NCI-H345 (cell line): Measurements from ENCODE around the gene ATG9B.
"Not testable (repeated sequence)": the region's sequence is repeated elsewhere in the genome, so short reads cannot be mapped to it uniquely, and the experiment has no call there.

Experiments
- DNase-seq: peaks from one replicate; lab custom pipeline; 2025; lab: John Stamatoyannopoulos, UW

Gene ATG9B

GRCh38 chr7:151017370-151017952, 6.8 kb downstream of the ATG9B start:
- DNase-seq = no peak

GRCh38 chr7:151016942-151017341, 7.4 kb downstream of the ATG9B start:
- no peak for DNase-seq

DNA sequence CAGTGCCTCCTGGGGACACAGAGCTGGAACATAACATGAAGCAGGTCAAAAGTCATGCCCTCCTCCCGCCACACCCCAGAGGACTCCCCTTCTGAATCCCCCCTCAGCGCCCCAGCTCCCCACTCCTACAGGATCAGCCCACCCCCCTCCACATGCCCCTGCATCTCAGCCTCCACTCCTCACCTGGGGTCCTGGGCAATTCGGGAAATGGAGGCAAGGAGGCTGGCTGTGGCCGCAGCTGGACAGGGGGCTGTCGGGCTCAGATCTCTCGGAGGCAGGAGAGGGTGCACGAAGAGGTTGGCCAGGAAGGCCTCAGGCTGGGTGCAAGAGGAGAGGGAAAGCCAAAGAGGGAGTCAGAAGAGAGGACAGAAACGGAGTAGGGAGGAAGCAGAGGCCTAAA, 7.8 kb downstream of the ATG9B start:
- no peak for DNase-seq

DNA sequence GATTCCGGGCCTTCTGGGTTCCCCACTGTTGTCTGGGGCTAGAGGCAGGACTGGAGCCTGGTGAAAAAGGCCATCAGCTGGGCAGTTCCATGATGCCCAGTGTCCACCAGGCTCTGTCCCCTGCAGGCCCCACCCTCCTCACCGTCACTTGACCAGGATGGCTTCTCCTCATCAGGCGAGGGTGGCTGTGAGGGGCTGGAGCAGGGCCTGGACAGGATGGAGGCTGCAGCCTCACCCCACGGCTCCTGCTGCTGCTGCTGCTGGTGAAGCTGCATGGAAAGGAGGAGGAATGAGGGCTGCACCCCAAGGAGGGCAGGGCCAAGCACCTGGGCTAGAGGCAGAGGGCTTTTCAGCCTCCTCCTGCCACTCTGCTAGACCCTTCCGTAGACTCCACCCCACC, 8.3 kb downstream of the ATG9B start:
- DNase-seq = no peak

DNA sequence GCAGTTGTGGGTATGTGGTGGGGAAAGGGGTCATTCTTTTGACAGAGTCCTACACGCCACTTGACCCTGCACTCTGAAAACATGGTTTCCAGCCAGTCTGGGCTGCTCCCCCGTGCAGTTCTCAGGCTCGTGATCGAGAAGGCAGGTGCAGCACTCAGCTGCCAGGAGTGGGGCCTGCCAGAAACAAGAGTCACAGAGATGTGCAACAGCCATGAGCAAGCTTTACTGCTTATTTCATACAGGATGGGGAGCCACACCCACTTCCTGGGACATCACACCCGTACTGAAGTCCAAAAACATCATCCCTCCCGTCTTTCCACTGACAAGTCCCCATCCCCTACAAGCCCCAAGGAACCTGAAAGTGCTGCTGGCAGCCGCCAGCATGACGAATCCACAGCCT, 9.3 kb downstream of the ATG9B start:
- DNase-seq = no peak

DNA sequence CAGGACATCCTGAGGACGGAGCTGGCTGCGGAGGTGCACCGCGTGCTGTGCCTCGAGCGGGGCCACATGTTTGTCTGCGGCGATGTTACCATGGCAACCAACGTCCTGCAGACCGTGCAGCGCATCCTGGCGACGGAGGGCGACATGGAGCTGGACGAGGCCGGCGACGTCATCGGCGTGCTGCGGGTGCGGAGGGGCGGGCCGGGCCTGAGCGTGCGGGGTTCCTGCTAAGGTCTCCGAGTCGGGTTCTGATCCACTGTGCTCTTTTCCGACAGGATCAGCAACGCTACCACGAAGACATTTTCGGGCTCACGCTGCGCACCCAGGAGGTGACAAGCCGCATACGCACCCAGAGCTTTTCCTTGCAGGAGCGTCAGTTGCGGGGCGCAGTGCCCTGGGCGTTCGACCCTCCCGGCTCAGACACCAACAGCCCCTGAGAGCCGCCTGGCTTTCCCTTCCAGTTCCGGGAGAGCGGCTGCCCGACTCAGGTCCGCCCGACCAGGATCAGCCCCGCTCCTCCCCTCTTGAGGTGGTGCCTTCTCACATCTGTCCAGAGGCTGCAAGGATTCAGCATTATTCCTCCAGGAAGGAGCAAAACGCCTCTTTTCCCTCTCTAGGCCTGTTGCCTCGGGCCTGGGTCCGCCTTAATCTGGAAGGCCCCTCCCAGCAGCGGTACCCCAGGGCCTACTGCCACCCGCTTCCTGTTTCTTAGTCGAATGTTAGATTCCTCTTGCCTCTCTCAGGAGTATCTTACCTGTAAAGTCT, 10.4 kb downstream of the ATG9B start:
- no peak for DNase-seq

- no peak for DNase-seq
Observed at GRCh38 chr7:151013356-151013732, 10.9 kb downstream of the ATG9B start.

- DNase-seq = no peak
Observed at GRCh38 chr7:151012911-151013347, 11.4 kb downstream of the ATG9B start.

DNA sequence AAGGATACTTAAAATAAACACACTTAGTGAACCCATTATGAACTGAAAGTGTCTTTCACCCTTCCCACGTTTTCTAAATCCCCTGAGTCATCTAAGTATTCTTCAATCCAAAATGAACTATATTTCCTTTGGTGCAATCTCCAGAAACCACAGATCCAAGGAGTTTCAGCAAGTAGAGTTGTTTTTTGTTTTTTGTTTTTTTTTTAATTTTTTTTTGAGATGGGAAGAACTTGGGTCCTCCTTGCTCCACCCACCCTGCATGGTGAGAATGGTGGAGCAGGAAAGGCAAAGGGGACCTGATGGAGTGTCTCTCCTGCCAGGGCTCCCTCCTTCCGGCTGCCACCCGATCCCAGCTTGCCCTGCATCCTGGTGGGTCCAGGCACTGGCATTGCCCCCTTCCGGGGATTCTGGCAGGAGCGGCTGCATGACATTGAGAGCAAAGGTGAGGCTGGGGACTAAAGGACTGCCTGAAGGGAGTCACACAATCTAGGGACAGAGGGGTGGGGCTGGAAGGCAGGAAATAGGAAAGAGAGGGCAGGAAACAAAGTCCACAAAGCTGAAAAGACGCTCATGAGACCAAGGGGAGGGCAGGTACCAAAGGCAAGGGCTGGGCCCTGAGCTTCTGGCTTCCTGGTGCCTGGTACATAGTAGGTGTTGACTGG, 12.1 kb downstream of the ATG9B start:
- no peak for DNase-seq

- not testable (repeated sequence) for DNase-seq
Observed at GRCh38 chr7:151011616-151012015, 12.7 kb downstream of the ATG9B start.

GRCh38 chr7:151011097-151011409, 13.2 kb downstream of the ATG9B start:
- no peak for DNase-seq

GRCh38 chr7:151010307-151011096, 13.8 kb downstream of the ATG9B start:
- no peak for DNase-seq

DNA sequence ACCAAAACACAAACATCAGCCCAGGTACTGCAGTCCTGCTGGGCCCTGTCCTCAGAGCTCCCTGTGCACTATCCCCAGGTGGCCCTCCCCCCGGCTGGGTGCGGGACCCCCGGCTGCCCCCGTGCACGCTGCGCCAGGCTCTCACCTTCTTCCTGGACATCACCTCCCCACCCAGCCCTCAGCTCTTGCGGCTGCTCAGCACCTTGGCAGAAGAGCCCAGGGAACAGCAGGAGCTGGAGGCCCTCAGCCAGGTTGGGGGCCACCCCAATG, 14.3 kb downstream of the ATG9B start:
- no peak for DNase-seq

- DNase-seq = no peak
Observed at GRCh38 chr7:151009327-151010036, 14.8 kb downstream of the ATG9B start.

DNA sequence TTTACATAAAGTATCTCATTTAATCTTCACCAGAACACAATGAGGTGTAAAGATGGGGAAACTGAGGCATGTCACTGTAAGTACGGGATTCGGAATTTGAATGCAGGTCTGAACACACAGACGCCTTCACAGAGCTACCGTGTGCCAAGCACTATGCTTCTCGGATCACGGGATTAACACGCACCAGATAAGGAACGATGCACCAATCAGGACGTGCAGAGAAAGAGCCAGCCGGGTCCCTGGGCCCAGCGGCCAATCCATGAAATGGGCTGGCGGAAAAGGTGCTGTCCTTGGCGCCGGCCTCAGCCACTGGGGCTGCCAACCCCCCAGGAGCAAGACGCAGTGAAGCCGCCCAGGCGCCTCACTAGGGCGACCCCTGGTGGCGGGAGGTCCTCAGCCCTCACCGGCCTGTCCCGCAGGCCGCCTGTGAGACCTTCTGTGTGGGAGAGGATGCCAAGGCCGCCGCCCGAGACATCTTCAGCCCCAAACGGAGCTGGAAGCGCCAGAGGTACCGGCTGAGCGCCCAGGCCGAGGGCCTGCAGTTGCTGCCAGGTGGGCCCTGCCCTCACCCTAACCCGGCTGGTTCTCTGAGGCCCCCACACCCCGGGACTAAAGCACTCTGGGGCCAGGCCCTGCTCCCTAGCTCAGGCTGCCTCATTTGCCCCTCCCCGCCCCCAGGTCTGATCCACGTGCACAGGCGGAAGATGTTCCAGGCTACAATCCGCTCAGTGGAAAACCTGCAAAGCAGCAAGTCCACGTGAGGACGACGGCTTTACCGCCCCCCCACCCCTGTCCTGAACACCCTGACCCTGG, 15.6 kb downstream of the ATG9B start:
- no peak for DNase-seq

DNA sequence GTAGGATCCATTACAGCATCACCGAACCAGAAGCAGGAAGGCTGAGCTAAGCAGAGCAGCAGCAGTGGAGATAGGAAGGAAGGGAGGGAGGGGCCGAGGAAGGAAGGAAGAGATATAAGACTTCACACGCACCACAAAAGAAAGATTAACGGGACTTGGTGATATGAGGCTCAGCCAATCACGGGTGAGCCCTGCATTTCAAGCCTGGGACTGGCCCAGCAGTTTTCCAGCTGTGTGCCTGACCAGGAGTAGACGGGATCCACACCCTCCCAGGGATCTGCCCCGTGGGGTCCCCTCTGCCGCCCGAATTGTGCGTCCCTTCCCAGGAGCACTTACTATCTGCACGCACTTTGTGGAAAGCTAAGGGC, 16.2 kb downstream of the ATG9B start:
- DNase-seq = no peak

DNA sequence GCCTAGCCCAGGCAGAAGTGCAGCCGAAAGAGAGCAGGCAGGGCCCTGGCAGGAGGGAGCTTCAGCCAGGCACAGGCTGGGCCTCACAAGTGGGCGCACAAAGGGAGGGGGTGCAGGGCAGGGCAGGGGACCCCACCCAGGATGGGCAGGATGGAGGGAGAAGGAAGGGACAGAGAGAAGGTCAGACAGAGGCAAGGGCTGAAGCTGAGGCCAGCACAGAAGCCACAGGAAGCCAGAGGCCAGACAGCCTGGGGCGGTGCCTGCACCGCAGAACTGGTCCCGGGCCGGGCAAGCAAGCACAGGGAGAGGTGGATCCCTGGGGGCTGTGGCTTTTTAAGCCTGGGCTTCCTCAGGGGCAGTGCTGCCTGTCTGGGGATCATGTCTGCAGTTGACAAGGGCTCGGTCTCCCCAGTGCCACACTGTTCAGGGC, 16.8 kb downstream of the ATG9B start:
- DNase-seq = no peak

GRCh38 chr7:151006590-151007300, 17.5 kb downstream of the ATG9B start:
- no peak for DNase-seq

DNA sequence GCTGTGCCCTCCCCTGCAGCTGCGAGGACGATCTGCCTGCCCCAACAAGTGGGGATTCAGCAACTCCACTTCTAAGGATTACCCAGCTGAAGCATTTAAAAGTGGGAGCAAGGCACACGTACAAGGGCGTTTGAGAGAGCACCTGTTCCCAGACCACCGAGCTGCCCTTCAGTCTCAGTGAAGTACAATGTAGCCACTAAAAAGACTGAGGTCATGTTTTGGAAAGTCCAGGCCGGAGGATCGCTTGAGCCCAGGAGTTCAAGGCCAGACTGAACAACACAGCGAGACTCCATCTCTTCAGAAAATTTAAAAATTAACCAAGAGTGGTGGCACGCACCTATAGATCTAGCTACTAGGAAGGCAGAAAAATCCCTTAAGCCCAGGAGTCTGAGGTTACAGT, 18.7 kb downstream of the ATG9B start:
- DNase-seq = no peak

DNA sequence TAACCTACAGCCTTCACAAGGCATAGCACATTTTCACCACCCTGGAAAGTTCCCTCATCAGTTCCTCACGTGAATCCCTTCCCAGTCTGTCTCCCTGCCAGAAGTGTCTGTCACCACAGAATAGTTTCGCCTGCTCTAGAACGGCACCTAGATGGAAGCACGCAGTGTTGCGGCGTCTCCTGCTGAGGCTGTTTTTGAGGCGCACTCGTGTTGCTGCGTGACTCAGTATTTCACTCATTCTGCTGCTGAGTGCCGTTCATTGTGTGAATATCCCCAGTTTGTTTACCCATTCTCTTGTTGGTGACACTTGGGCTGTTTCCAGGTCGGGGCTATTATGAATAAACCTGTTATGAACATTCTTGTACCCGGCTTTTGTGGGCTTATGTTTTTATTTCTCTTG, 20.7 kb downstream of the ATG9B start:
- peak; percentile 83 for DNase-seq

DNA sequence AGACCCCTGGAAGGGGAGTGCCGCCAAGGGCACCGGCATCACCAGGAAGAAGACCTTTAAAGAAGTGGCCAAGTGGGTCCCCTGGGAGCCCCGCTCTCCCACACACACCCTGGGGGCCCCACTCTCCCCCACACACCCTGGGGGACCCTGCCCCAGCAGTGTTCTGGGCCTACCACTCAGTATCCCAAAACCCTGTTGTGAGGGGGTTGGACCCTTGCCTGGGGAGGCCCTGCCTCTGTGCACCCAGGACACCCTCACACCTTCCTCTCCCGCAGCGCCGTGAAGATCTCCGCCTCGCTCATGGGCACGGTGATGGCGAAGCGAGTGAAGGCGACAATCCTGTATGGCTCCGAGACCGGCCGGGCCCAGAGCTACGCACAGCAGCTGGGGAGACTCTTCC, 22.7 kb downstream of the ATG9B start:
- DNase-seq = no peak
